NB4 (cell line): ENCODE results near the gene LPAR1.

Experiments
- DNase-seq: peaks from one replicate; pipeline ENCODE4 v3.0.0; 2010; ENCODE audit warnings: low read depth
- H3K4me3 ChIP-seq: one replicate; pipeline ENCODE4 v1.5.1; 2011; ENCODE audit warnings: mild to moderate bottlenecking, low read depth, low read length, moderate library complexity
- MYC ChIP-seq: IDR thresholded peaks from 2 replicates; pipeline ENCODE4 v1.6.1; 2011; ENCODE audit warnings: low read depth, low read length
- POLR2A ChIP-seq: IDR thresholded peaks from 2 replicates; pipeline ENCODE4 v1.6.1; 2011; ENCODE audit warnings: mild to moderate bottlenecking; ENCODE audit not compliant: insufficient read length; ENCODE audit errors: extremely low read depth
- TF ChIP-seq, protein P1 (sequence below): IDR thresholded peaks from 2 replicates; pipeline ENCODE4 v1.6.1; 2011; ENCODE audit warnings: low read depth, low read length
- TF ChIP-seq, protein P2 (sequence below): IDR thresholded peaks from one replicate; pipeline ENCODE4 v1.5.1; 2012; ENCODE audit warnings: low read depth, low read length

LPAR1 gene

GRCh38 chr9:110947491-110948044 is 90.7 kb downstream of the LPAR1 start:
- H3K4me3 ChIP-seq = no peak overlapping the region
- TF ChIP-seq, protein P1, sequence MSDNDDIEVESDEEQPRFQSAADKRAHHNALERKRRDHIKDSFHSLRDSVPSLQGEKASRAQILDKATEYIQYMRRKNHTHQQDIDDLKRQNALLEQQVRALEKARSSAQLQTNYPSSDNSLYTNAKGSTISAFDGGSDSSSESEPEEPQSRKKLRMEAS = no peak
- no peak for TF ChIP-seq POLR2A
- no peak for DNase-seq

DNA sequence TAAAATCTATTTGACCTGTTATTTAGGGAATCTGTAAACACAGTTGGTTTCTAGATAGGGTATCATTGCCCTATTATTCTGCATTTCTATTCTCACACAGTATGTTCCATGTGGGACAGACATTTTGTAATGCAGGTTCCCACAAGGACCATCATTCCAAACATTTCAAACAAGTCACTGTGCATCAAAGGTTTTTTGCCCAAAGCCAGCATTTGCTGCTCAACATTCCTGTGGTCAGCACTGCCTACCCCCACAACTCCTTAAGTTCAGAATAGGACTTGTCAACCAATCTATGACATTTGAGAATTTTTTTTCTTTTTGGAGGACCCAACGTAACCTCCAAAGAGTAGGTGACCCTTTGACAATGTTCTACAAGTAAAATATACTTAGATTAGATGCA is 95.7 kb downstream of the LPAR1 start:
- DNase-seq = no peak
- H3K4me3 ChIP-seq = no peak overlapping the region
- TF ChIP-seq, protein P2, sequence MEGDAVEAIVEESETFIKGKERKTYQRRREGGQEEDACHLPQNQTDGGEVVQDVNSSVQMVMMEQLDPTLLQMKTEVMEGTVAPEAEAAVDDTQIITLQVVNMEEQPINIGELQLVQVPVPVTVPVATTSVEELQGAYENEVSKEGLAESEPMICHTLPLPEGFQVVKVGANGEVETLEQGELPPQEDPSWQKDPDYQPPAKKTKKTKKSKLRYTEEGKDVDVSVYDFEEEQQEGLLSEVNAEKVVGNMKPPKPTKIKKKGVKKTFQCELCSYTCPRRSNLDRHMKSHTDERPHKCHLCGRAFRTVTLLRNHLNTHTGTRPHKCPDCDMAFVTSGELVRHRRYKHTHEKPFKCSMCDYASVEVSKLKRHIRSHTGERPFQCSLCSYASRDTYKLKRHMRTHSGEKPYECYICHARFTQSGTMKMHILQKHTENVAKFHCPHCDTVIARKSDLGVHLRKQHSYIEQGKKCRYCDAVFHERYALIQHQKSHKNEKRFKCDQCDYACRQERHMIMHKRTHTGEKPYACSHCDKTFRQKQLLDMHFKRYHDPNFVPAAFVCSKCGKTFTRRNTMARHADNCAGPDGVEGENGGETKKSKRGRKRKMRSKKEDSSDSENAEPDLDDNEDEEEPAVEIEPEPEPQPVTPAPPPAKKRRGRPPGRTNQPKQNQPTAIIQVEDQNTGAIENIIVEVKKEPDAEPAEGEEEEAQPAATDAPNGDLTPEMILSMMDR = no peak
- TF ChIP-seq MYC (no peak), POLR2A (no peak)
- TF ChIP-seq, protein P1 = no peak

DNA sequence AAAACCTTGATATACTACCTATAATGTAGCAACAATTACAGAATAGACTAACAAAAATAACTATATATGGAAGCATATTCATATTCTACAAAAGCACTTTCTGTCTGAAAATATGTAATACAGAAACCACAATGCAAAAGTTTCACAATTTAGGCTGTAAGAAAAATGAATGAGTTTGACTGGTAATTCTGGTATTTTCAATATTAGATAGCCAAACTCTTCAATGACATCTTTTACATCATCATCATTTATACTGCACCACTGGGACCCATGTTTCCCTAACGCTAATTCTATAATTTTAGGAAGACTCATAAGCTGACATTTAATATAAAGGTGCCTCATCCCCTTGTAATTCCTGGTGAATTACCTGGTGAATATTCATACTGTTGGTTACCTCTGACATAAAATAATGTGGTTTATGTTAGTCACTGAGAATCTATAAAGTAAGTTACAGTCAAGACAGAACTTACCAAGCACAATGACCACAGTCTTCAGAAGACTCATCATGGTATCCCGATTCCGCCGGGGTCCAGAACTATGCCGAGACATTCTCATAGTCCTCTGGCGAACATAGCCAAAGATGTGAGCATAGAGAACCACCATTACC is 97.2 kb downstream of the LPAR1 start:
- DNase-seq = no peak
- no peak overlapping the region for H3K4me3 ChIP-seq
- TF ChIP-seq, protein P2 = no peak
- no peak for TF ChIP-seq POLR2A
- TF ChIP-seq, protein P1 = no peak
- TF ChIP-seq MYC = no peak

- TF ChIP-seq POLR2A = no peak
- TF ChIP-seq, protein P1 = no peak
- no peak for TF ChIP-seq MYC
- TF ChIP-seq, protein P2 = no peak
- H3K4me3 ChIP-seq = no peak overlapping the region
- DNase-seq = no peak
Observed at GRCh38 chr9:110939573-110939972, 98.7 kb downstream of the LPAR1 start.

GRCh38 chr9:110939047-110939446 is 99.2 kb downstream of the LPAR1 start:
- H3K4me3 ChIP-seq = no peak overlapping the region
- no peak for DNase-seq
- TF ChIP-seq, protein P2 = no peak
- TF ChIP-seq POLR2A = no peak
- TF ChIP-seq, protein P1 = no peak
- TF ChIP-seq MYC = no peak

GRCh38 chr9:110938242-110938641 is 100.0 kb downstream of the LPAR1 start:
- DNase-seq = no peak
- TF ChIP-seq, protein P1 = no peak
- no peak for TF ChIP-seq POLR2A
- no peak overlapping the region for H3K4me3 ChIP-seq
